OCI-LY1 (cell line): ENCODE results near the gene RESP18.

ENCODE experiments used
- H2AFZ ChIP-seq: fragments of 200-600 bp; sonication (generic), shearing (Covaris generic); 2 replicates; pipeline ENCODE4 v1.6.0; 2014; ENCODE audit warnings: antibody characterized with exemption, mild to moderate bottlenecking, low read length
- H3F3A ChIP-seq: fragments of 200-600 bp; sonication (generic), shearing (Covaris generic); 2 replicates; pipeline ENCODE4 v1.6.0; 2014; ENCODE audit warnings: mild to moderate bottlenecking, antibody characterized with exemption, low read length, moderate library complexity; ENCODE audit not compliant: insufficient read depth
- H3K27ac ChIP-seq: fragments of 200-600 bp; sonication (generic); 2 replicates; pipeline ENCODE4 v1.5.1; 2014; ENCODE audit warnings: low read length, mixed run types, mild to moderate bottlenecking, low read depth; ENCODE audit not compliant: poor library complexity, severe bottlenecking
- H3K27me3 ChIP-seq: fragments of 200-600 bp; sonication (generic); 2 replicates; pipeline ENCODE4 v1.6.0; 2014; ENCODE audit warnings: antibody characterized with exemption, mild to moderate bottlenecking, low read length, moderate library complexity; ENCODE audit not compliant: insufficient read depth
- H3K36me3 ChIP-seq: fragments of 200-600 bp; sonication (generic); 2 replicates; pipeline ENCODE4 v1.6.1; 2014; ENCODE audit warnings: mild to moderate bottlenecking, antibody characterized with exemption, low read length, moderate library complexity, mixed read lengths; ENCODE audit not compliant: insufficient read depth
- H3K4me1 ChIP-seq: fragments of 200-600 bp; sonication (generic); 2 replicates; pipeline ENCODE4 v1.5.1; 2014; ENCODE audit warnings: mild to moderate bottlenecking, low read length, moderate library complexity; ENCODE audit not compliant: insufficient read depth, severe bottlenecking
- H3K4me2 ChIP-seq: fragments of 200-600 bp; sonication (generic), shearing (Covaris generic); 2 replicates; pipeline ENCODE4 v1.6.1; 2014; ENCODE audit warnings: low read length
- H3K4me3 ChIP-seq: fragments of 200-600 bp; sonication (generic); 2 replicates; pipeline ENCODE4 v1.5.1; 2014; ENCODE audit warnings: low read length, low read depth, mild to moderate bottlenecking, mixed read lengths; ENCODE audit not compliant: poor library complexity, severe bottlenecking
- H3K79me2 ChIP-seq: fragments of 200-600 bp; shearing (Covaris generic); 2 replicates; pipeline ENCODE4 v1.6.1; 2016; ENCODE audit warnings: mixed run types, low read length, mixed read lengths; ENCODE audit not compliant: insufficient read depth
- H3K9ac ChIP-seq: fragments of 200-600 bp; sonication (generic), shearing (Covaris generic); 2 replicates; pipeline ENCODE4 v1.6.1; 2014; ENCODE audit warnings: mild to moderate bottlenecking, low read length, mixed read lengths
- H3K9me2 ChIP-seq: fragments of 200-600 bp; sonication (generic), shearing (Covaris generic); 2 replicates; pipeline ENCODE4 v1.6.1; 2014; ENCODE audit warnings: low read depth, mild to moderate bottlenecking, low read length, mixed read lengths
- H3K9me3 ChIP-seq: fragments of 200-600 bp; shearing (Covaris generic); 2 replicates; pipeline ENCODE4 v1.6.1; 2014; ENCODE audit warnings: low read length, mixed read lengths
- H4K20me1 ChIP-seq: fragments of 200-600 bp; sonication (generic), shearing (Covaris generic); 2 replicates; pipeline ENCODE4 v1.6.0; 2016; ENCODE audit warnings: mild to moderate bottlenecking, low read length; ENCODE audit not compliant: insufficient read depth
- EZH2 ChIP-seq: fragments of 200-600 bp; sonication (generic), shearing (Covaris generic); IDR thresholded peaks from 2 replicates; pipeline ENCODE4 v1.8.0; 2017; ENCODE audit warnings: borderline replicate concordance, mixed run types, mild to moderate bottlenecking, antibody characterized with exemption, low read length, moderate library complexity, mixed read lengths
- TF ChIP-seq, protein P1 (sequence below): fragments of 200-600 bp; sonication (generic), shearing (Covaris generic); IDR thresholded peaks from 2 replicates; pipeline ENCODE4 v1.5.1; 2017; ENCODE audit warnings: mild to moderate bottlenecking, antibody characterized with exemption, low read length, moderate library complexity, mixed read lengths

RESP18 gene

DNA sequence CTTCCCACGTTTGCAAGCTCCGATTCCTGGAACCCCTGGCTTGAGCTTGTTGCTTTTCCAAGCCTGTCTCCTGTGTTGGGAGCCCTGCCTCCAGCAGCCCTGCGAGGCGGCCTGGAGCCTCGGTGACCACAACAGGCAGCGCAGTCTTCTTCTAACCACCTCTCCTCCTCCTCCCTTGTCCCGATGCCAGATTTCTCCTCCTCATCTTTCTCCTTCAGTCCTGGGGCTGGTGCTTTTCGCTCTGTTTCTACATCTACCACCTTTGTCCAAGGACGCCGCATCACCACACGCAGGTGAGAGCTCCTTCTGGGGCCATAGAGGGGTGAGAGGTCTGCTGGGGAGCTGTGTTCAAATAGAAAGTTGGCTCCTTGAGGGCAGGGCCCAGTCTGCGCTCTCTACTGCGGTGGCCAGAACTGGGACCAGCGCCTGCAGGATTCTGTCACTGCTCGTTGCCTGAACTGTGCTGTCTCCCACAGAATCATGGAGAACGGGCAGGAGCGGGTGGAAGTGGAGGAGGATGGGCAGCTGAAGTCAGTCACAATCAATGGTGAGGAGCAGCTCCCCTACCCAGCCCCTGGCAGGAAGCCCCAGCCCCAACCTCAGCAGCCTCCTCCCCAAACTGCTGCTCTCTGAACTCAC lies 49.5 kb downstream of the RESP18 start:
- H3K4me3 ChIP-seq: no peak overlapping the region
- no peak overlapping the region for H3K4me2 ChIP-seq
- H3F3A ChIP-seq: no peaks in the 10 kb centered on the region
- TF ChIP-seq EZH2: no peak
- TF ChIP-seq, protein P1, sequence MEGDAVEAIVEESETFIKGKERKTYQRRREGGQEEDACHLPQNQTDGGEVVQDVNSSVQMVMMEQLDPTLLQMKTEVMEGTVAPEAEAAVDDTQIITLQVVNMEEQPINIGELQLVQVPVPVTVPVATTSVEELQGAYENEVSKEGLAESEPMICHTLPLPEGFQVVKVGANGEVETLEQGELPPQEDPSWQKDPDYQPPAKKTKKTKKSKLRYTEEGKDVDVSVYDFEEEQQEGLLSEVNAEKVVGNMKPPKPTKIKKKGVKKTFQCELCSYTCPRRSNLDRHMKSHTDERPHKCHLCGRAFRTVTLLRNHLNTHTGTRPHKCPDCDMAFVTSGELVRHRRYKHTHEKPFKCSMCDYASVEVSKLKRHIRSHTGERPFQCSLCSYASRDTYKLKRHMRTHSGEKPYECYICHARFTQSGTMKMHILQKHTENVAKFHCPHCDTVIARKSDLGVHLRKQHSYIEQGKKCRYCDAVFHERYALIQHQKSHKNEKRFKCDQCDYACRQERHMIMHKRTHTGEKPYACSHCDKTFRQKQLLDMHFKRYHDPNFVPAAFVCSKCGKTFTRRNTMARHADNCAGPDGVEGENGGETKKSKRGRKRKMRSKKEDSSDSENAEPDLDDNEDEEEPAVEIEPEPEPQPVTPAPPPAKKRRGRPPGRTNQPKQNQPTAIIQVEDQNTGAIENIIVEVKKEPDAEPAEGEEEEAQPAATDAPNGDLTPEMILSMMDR: no peak
- peaks cover 54% of the 10 kb centered on the region for H3K36me3 ChIP-seq
- no peaks in the 10 kb centered on the region for H3K79me2 ChIP-seq
- no peaks in the 10 kb centered on the region for H3K27me3 ChIP-seq
- H4K20me1 ChIP-seq: no peaks in the 10 kb centered on the region
- no peaks in the 10 kb centered on the region for H3K9me3 ChIP-seq
- no peak overlapping the region for H2AFZ ChIP-seq
- H3K4me1 ChIP-seq: peaks cover 32% of the 10 kb centered on the region
- no peaks in the 10 kb centered on the region for H3K9me2 ChIP-seq
- no peak overlapping the region for H3K27ac ChIP-seq
- no peak overlapping the region for H3K9ac ChIP-seq

GRCh38 chr2:219282375-219282774 lies 50.2 kb downstream of the RESP18 start:
- no peak overlapping the region for H3K27ac ChIP-seq
- peaks cover 54% of the 10 kb centered on the region for H3K36me3 ChIP-seq
- no peak overlapping the region for H3K9ac ChIP-seq
- H3K4me1 ChIP-seq: peaks cover 35% of the 10 kb centered on the region
- H3K79me2 ChIP-seq: peaks cover 2% of the 10 kb centered on the region
- no peak for TF ChIP-seq EZH2
- TF ChIP-seq, protein P1: no peak
- H4K20me1 ChIP-seq: no peaks in the 10 kb centered on the region
- H3K4me2 ChIP-seq: no peak overlapping the region
- no peaks in the 10 kb centered on the region for H3F3A ChIP-seq
- H3K4me3 ChIP-seq: no peak overlapping the region
- no peak overlapping the region for H2AFZ ChIP-seq
- no peaks in the 10 kb centered on the region for H3K27me3 ChIP-seq
- H3K9me2 ChIP-seq: no peaks in the 10 kb centered on the region
- H3K9me3 ChIP-seq: no peaks in the 10 kb centered on the region

- Histone ChIP-seq H3K4me2 (no peak overlapping the region), H3K9ac (no peak overlapping the region), H3K9me3 (no peaks in the 10 kb centered on the region), H3K4me1 (peaks cover 39% of the 10 kb centered on the region), H3K27me3 (no peaks in the 10 kb centered on the region), H3K9me2 (no peaks in the 10 kb centered on the region), H3K79me2 (peaks cover 8% of the 10 kb centered on the region), H3F3A (no peaks in the 10 kb centered on the region), H3K4me3 (no peak overlapping the region), H2AFZ (no peak overlapping the region), H3K36me3 (peaks cover 53% of the 10 kb centered on the region), H3K27ac (no peak overlapping the region), H4K20me1 (no peaks in the 10 kb centered on the region)
- TF ChIP-seq EZH2: no peak
- TF ChIP-seq, protein P1: no peak
Observed at GRCh38 chr2:219281588-219281987, 51.0 kb downstream of the RESP18 start.
